Activated T-cell treated with anti-CD3 and anti-CD28 coated beads, Interleukin-2, amount 50 U/mL, for 24 hours (primary cell): ENCODE measurements around the gene PFKFB4.
A peak's percentile ranks its signal among the peaks of the same experiment; 100 is the strongest.

Experiments used
- DNase-seq: peaks from one replicate; pipeline ENCODE4 v3.0.0-alpha.2; 2020
- H3K27ac Mint-ChIP-seq: 2 replicates; pipeline ENCODE4 v1.8.0; 2020; ENCODE audit warnings: mild to moderate bottlenecking, mixed read lengths
- H3K27me3 Mint-ChIP-seq: 2 replicates; pipeline ENCODE4 v1.8.0; 2020; ENCODE audit warnings: mixed read lengths
- H3K36me3 Mint-ChIP-seq: 2 replicates; pipeline ENCODE4 v1.8.0; 2020; ENCODE audit warnings: low read depth, mixed read lengths
- H3K4me1 Mint-ChIP-seq: 2 replicates; pipeline ENCODE4 v1.8.0; 2020; ENCODE audit warnings: low read depth, mixed read lengths
- H3K4me3 Mint-ChIP-seq: 2 replicates; pipeline ENCODE4 v1.8.0; 2020; ENCODE audit warnings: mild to moderate bottlenecking, moderate library complexity, mixed read lengths
- H3K9me3 Mint-ChIP-seq: 2 replicates; pipeline ENCODE4 v1.8.0; 2020; ENCODE audit warnings: mixed read lengths

PFKFB4 gene

GRCh38 chr3:48468329-48468731 is 88.3 kb downstream of the PFKFB4 start:
- Mint-ChIP-seq H3K27ac (peak overlapping the region; percentile 99), H3K27me3 (no peaks in the 10 kb centered on the region), H3K9me3 (no peaks in the 10 kb centered on the region), H3K4me1 (peaks cover 62% of the 10 kb centered on the region), H3K36me3 (peaks cover 68% of the 10 kb centered on the region), H3K4me3 (peak overlapping the region; percentile 96)
- no peak for DNase-seq
